ENCODE results near the gene P4HA2.

The P4HA2 gene

GRCh38 chr5:132258102-132259068 is 30.7 kb upstream of the P4HA2 start:
- H3K4me3 ChIP-seq (ENCODE audit: low read length), result peak overlapping the region; percentile 73
- no peak for TF ChIP-seq CTCF (IDR thresholded peaks at IDR 0.05; ENCODE audit: insufficient read depth, low read depth, low read length, missing control alignments)
- peak; percentile 53 for DNase-seq (ENCODE audit: low read depth)

GRCh38 chr5:132257131-132258101 is 29.8 kb upstream of the P4HA2 start, which contains the start of gene PDLIM4:
Gene PDLIM4, plus strand, starts transcription at chr5:132257696. Its CDS starts 39 bp downstream, at chr5:132257735.
- no peak for TF ChIP-seq CTCF (IDR thresholded peaks at IDR 0.05; ENCODE audit: insufficient read depth, low read depth, low read length, missing control alignments)
- peak within 1 kb of the TSS; percentile 73 for H3K4me3 ChIP-seq (ENCODE audit: low read length)
- peak; percentile 28 for DNase-seq (ENCODE audit: low read depth)

- H3K4me3 ChIP-seq (ENCODE audit: low read length), result no peak overlapping the region
Observed at GRCh38 chr5:132256783-132257130, 29.1 kb upstream of the P4HA2 start.

GRCh38 chr5:132256086-132256782 is 28.6 kb upstream of the P4HA2 start:
- no peak for TF ChIP-seq CTCF (IDR thresholded peaks at IDR 0.05; ENCODE audit: insufficient read depth, low read depth, low read length, missing control alignments)
- DNase-seq (ENCODE audit: low read depth), result no peak
- no peak overlapping the region for H3K4me3 ChIP-seq (ENCODE audit: low read length)

More at GRCh38 chr5:132256783-132257130, 29.1 kb upstream of the P4HA2 start:
- no peak for TF ChIP-seq CTCF (IDR thresholded peaks at IDR 0.05; ENCODE audit: insufficient read depth, low read depth, low read length, missing control alignments)
- no peak for DNase-seq (ENCODE audit: low read depth)

GRCh38 chr5:132254321-132254977 is 26.8 kb upstream of the P4HA2 start:
- TF ChIP-seq CTCF (IDR thresholded peaks at IDR 0.05; ENCODE audit: insufficient read depth, low read depth, low read length, missing control alignments), result no peak
- no peak for DNase-seq (ENCODE audit: low read depth)

More at GRCh38 chr5:132254321-132254977, 26.8 kb upstream of the P4HA2 start:
- no peak overlapping the region for H3K4me3 ChIP-seq (ENCODE audit: low read length)
